ENCODE results near the gene RASSF5. TPM values are rescaled to one million over a fixed set of nuclear protein-coding genes. Genes with fewer than 3 reads are reported as not detected.

Gene RASSF5
- total and polyA plus RNA-seq, 9 of the 15 experiments (the other 6 are each of a cell fraction or from before 2014, with no cell fraction given), result 6.1 to 41.0 (median 25.2) TPM

GRCh38 chr1:206635080-206635977, 128.0 kb downstream of the RASSF5 start, which contains the start of gene DYRK3 (continued):
- TF ChIP-seq JUND (IDR thresholded peaks at IDR 0.05; ENCODE audit: borderline replicate concordance, low read depth, low read length) (peak; percentile 76), JUND (tag; IDR thresholded peaks at IDR 0.05; ENCODE audit: borderline replicate concordance, low read depth, low read length) (peak; percentile 64; the same call in 1 of the 3 replicates), CAMTA2 (CRISPR knock-in tag; conservative IDR thresholded peaks at IDR 0.05) (no peak), ATF2 (CRISPR knock-in tag; IDR thresholded peaks at IDR 0.05) (no peak), NONO (IDR thresholded peaks at IDR 0.05; ENCODE audit: low read depth in 2 of 2, low read length in 1 of 2) (peak in 1 of 2 experiments; percentile 67), MAFF (IDR thresholded peaks at IDR 0.05; ENCODE audit: low read length) (no peak), SRSF7 (optimal IDR thresholded peaks at IDR 0.05; ENCODE audit: low read depth, low read length) (no peak), ELF2 (CRISPR knock-in tag; IDR thresholded peaks at IDR 0.05) (no peak), NUFIP1 (IDR thresholded peaks at IDR 0.05; ENCODE audit: partially characterized antibody) (no peak), ZEB2 (IDR thresholded peaks at IDR 0.05) (peak; percentile 61; the same call in 1 of the 2 replicates), HINFP (tag; conservative IDR thresholded peaks at IDR 0.05; ENCODE audit: low read depth) (no peak), SP1 (CRISPR knock-in tag; IDR thresholded peaks at IDR 0.05) (peak; percentile 97), ZNF717 (CRISPR knock-in tag; IDR thresholded peaks at IDR 0.05) (no peak), TCF3 (CRISPR knock-in tag; IDR thresholded peaks at IDR 0.05) (peak; percentile 47; the same call in 1 of the 2 replicates), ZBTB26 (CRISPR knock-in tag; IDR thresholded peaks at IDR 0.05) (no peak; the same call in 1 of the 2 replicates)
- TF ChIP-seq, protein P1, sequence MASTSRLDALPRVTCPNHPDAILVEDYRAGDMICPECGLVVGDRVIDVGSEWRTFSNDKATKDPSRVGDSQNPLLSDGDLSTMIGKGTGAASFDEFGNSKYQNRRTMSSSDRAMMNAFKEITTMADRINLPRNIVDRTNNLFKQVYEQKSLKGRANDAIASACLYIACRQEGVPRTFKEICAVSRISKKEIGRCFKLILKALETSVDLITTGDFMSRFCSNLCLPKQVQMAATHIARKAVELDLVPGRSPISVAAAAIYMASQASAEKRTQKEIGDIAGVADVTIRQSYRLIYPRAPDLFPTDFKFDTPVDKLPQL (IDR thresholded peaks at IDR 0.05; ENCODE audit: extremely low read depth, insufficient read length), result no peak
- TF ChIP-seq, protein P2, sequence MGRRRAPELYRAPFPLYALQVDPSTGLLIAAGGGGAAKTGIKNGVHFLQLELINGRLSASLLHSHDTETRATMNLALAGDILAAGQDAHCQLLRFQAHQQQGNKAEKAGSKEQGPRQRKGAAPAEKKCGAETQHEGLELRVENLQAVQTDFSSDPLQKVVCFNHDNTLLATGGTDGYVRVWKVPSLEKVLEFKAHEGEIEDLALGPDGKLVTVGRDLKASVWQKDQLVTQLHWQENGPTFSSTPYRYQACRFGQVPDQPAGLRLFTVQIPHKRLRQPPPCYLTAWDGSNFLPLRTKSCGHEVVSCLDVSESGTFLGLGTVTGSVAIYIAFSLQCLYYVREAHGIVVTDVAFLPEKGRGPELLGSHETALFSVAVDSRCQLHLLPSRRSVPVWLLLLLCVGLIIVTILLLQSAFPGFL (CRISPR knock-in tag; IDR thresholded peaks at IDR 0.05), result no peak
- TF ChIP-seq, protein P3, sequence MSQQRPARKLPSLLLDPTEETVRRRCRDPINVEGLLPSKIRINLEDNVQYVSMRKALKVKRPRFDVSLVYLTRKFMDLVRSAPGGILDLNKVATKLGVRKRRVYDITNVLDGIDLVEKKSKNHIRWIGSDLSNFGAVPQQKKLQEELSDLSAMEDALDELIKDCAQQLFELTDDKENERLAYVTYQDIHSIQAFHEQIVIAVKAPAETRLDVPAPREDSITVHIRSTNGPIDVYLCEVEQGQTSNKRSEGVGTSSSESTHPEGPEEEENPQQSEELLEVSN (IDR thresholded peaks at IDR 0.05; ENCODE audit: borderline replicate concordance in 1 of 2, extremely low read depth in 1 of 2, insufficient read depth in 1 of 2, insufficient read length in 1 of 2, low read depth in 1 of 2, low read length in 1 of 2, poor library complexity in 1 of 2, severe bottlenecking in 1 of 2), result peak; percentile 98 to 99

Measured in K562 (cell line).